CD4-positive, alpha-beta T cell (primary cell): Measurements from ENCODE around the gene PTPRN2. TPM values are rescaled to one million over a fixed set of nuclear protein-coding genes. Genes with fewer than 3 reads are reported as not detected.

ENCODE experiments used
- ATAC-seq: fragments of 200-7000 bp; cut with Tn5 transposase; one replicate; pipeline ENCODE4 v1.10.0; 2022; ENCODE audit warnings: mild to moderate bottlenecking; ENCODE audit not compliant: poor library complexity
- CTCF ChIA-PET: fragments of 350-600 bp; sonication (Branson Sonifier 250); formaldehyde crosslinking; loops from one replicate; lab custom pipeline; 2021; ENCODE audit warnings: antibody characterized with exemption, inconsistent platforms; lab: Charles Lee
- POLR2A ChIA-PET: fragments of 350-600 bp; sonication (Branson Sonifier 250); formaldehyde crosslinking; loops from one replicate; lab custom pipeline; 2021; ENCODE audit warnings: antibody characterized with exemption, inconsistent platforms; lab: Charles Lee
- DNase-seq, 14 experiments: peaks; one replicate each; pipeline ENCODE4 v3.0.0-alpha.2; 2013 to 2020; ENCODE audit warnings: mixed read lengths in 2 of 14
- H3K27ac ChIP-seq, 2 donors: one replicate each; pipeline versions ENCODE4 v1.5.1 to v1.7.0; 2013; ENCODE audit warnings: low read length in 2 of 2, low read depth in 1 of 2, mild to moderate bottlenecking in 1 of 2
- H3K27me3 ChIP-seq, 2 experiments: 1 replicate in 1 of 2; 2 replicates in 1 of 2; pipeline versions ENCODE4 v1.6.1 to v1.7.0; 2013; ENCODE audit warnings: low read length in 2 of 2, control low read depth in 1 of 2, mild to moderate bottlenecking in 1 of 2, moderate library complexity in 1 of 2; ENCODE audit not compliant: insufficient read depth in 2 of 2, control insufficient read depth in 1 of 2
- H3K36me3 ChIP-seq: one replicate; pipeline ENCODE4 v1.6.1; 2013; ENCODE audit warnings: low read length, control low read depth; ENCODE audit not compliant: insufficient read depth
- H3K4me1 ChIP-seq: one replicate; pipeline ENCODE4 v1.6.1; 2013; ENCODE audit warnings: low read length, control low read depth; ENCODE audit not compliant: insufficient read depth
- H3K4me3 ChIP-seq: one replicate; pipeline ENCODE4 v1.5.1; 2013; ENCODE audit warnings: mild to moderate bottlenecking, low read length, moderate library complexity
- H3K9me3 ChIP-seq, 2 experiments: 1 replicate in 1 of 2; 2 replicates in 1 of 2; pipeline versions ENCODE4 v1.6.1 to v1.7.0; 2013; ENCODE audit warnings: low read length in 2 of 2, mild to moderate bottlenecking in 2 of 2, control low read depth in 1 of 2, moderate library complexity in 1 of 2; ENCODE audit not compliant: control insufficient read depth in 1 of 2, insufficient read depth in 1 of 2
- H3K27ac Mint-ChIP-seq: one replicate; pipeline ENCODE4 v1.8.0; 2020; ENCODE audit warnings: mixed read lengths
- H3K27me3 Mint-ChIP-seq: one replicate; pipeline ENCODE4 v1.8.0; 2021; ENCODE audit warnings: mixed read lengths
- H3K36me3 Mint-ChIP-seq: one replicate; pipeline ENCODE4 v1.8.0; 2021; ENCODE audit warnings: low read depth, mixed read lengths
- H3K4me1 Mint-ChIP-seq: one replicate; pipeline ENCODE4 v1.8.0; 2021; ENCODE audit warnings: low read depth, mixed read lengths
- H3K4me3 Mint-ChIP-seq: one replicate; pipeline ENCODE4 v1.8.0; 2020; ENCODE audit warnings: mild to moderate bottlenecking, mixed read lengths
- H3K9me3 Mint-ChIP-seq: one replicate; pipeline ENCODE4 v1.8.0; 2020; ENCODE audit warnings: mixed read lengths
- CTCF ChIP-seq: fragments of 200-600 bp; IDR thresholded peaks from one replicate; pipeline ENCODE4 v1.8.0; 2022; ENCODE audit warnings: antibody characterized with exemption, mild to moderate bottlenecking
- intact Hi-C, 2 experiments: fragments of 100-400 bp; cut with DNase I in 1 of 2; cut with micrococcal nuclease in 1 of 2; formaldehyde crosslinking; loops; one replicate each; pipeline versions ENCODE4 v1.15.1 to v1.9.0; 2023 to 2025; cut with DNase I, micrococcal nuclease
- total RNA-seq, 174 experiments: library from RNA in 2 of 174; stranded (reverse) in 2 of 174; gene quantifications; one replicate each; pipeline ENCODE4 v1.2.3 and lab custom pipeline; 2021 to 2026

PTPRN2 gene
- total RNA-seq, 2 experiments from 2014 or later, result 0.34 to 0.44 TPM

GRCh38 chr7:158603773-158604755 lies 16.4 kb upstream of the PTPRN2 start:
- H3K4me1 Mint-ChIP-seq, result no peaks in the 10 kb centered on the region
- ChIA-PET POLR2A (no interaction called here), CTCF (no interaction called here)
- Histone ChIP-seq H3K27me3 (no peaks in the 10 kb centered on the region), H3K36me3 (no peaks in the 10 kb centered on the region), H3K4me3 (no peak overlapping the region), H3K27ac (no peak overlapping the region), H3K4me1 (no peaks in the 10 kb centered on the region), H3K9me3 (peaks cover 0 to 8% of the 10 kb centered on the region in 2 experiments)
- ATAC-seq (no peak), DNase-seq (no peak)
- H3K27ac Mint-ChIP-seq, result no peak overlapping the region
- no peaks in the 10 kb centered on the region for H3K36me3 Mint-ChIP-seq
- intact Hi-C loops, result no loop called here
- no peak for TF ChIP-seq CTCF
- H3K4me3 Mint-ChIP-seq, result no peak overlapping the region
- H3K9me3 Mint-ChIP-seq, result no peaks in the 10 kb centered on the region
- no peaks in the 10 kb centered on the region for H3K27me3 Mint-ChIP-seq

- no peak for TF ChIP-seq CTCF
Measured at GRCh38 chr7:158602905-158603772, 15.5 kb upstream of the PTPRN2 start.

GRCh38 chr7:158602041-158602440 lies 14.4 kb upstream of the PTPRN2 start:
- intact Hi-C loops, result no loop called here
- Mint-ChIP-seq H3K4me1 (no peaks in the 10 kb centered on the region), H3K9me3 (no peaks in the 10 kb centered on the region), H3K4me3 (no peak overlapping the region), H3K36me3 (no peaks in the 10 kb centered on the region), H3K27me3 (no peaks in the 10 kb centered on the region), H3K27ac (no peak overlapping the region)
- H3K9me3 ChIP-seq, result peaks cover 0 to 8% of the 10 kb centered on the region in 2 experiments
- H3K27ac ChIP-seq, result no peak overlapping the region
- CTCF ChIA-PET, result no interaction called here
- ATAC-seq, result no peak
- no peaks in the 10 kb centered on the region for H3K36me3 ChIP-seq
- DNase-seq, result no peak
- no peaks in the 10 kb centered on the region for H3K27me3 ChIP-seq
- H3K4me1 ChIP-seq, result no peaks in the 10 kb centered on the region
- no peak overlapping the region for H3K4me3 ChIP-seq
- TF ChIP-seq CTCF, result no peak
- POLR2A ChIA-PET, result no interaction called here

More at GRCh38 chr7:158602905-158603772, 15.5 kb upstream of the PTPRN2 start:
- Histone ChIP-seq H3K4me1 (no peaks in the 10 kb centered on the region), H3K4me3 (no peak overlapping the region), H3K27me3 (no peaks in the 10 kb centered on the region), H3K9me3 (peaks cover 0 to 8% of the 10 kb centered on the region in 2 experiments), H3K36me3 (no peaks in the 10 kb centered on the region), H3K27ac (no peak overlapping the region)
- H3K4me3 Mint-ChIP-seq, result no peak overlapping the region
- H3K9me3 Mint-ChIP-seq, result no peaks in the 10 kb centered on the region
- CTCF ChIA-PET, result no interaction called here
- no peaks in the 10 kb centered on the region for H3K4me1 Mint-ChIP-seq
- DNase-seq (no peak), ATAC-seq (no peak)
- intact Hi-C loops, result no loop called here
- no peaks in the 10 kb centered on the region for H3K27me3 Mint-ChIP-seq
- no peaks in the 10 kb centered on the region for H3K36me3 Mint-ChIP-seq
- POLR2A ChIA-PET, result no interaction called here
- no peak overlapping the region for H3K27ac Mint-ChIP-seq
